Uterus (tissue), 2 donors: Measurements from ENCODE around the gene RABAC1.

Source experiments
- POLR2A ChIP-seq, 2 donors: fragments of 450-650 bp; IDR thresholded peaks; one replicate each; pipeline ENCODE4 v1.6.1; 2016; ENCODE audit warnings: antibody characterized with exemption in 2 of 2, mild to moderate bottlenecking in 1 of 2, moderate library complexity in 1 of 2
- TF ChIP-seq, protein P1 (sequence below), 4 experiments: fragments of 200-600 bp in 2 of 4; fragments of 450-650 bp in 2 of 4; sonication (generic) in 2 of 4; IDR thresholded peaks; one replicate each; pipeline ENCODE4 v1.5.1; 2016 to 2019; ENCODE audit warnings: antibody characterized with exemption in 4 of 4, mild to moderate bottlenecking in 2 of 4, moderate library complexity in 1 of 4

DNA sequence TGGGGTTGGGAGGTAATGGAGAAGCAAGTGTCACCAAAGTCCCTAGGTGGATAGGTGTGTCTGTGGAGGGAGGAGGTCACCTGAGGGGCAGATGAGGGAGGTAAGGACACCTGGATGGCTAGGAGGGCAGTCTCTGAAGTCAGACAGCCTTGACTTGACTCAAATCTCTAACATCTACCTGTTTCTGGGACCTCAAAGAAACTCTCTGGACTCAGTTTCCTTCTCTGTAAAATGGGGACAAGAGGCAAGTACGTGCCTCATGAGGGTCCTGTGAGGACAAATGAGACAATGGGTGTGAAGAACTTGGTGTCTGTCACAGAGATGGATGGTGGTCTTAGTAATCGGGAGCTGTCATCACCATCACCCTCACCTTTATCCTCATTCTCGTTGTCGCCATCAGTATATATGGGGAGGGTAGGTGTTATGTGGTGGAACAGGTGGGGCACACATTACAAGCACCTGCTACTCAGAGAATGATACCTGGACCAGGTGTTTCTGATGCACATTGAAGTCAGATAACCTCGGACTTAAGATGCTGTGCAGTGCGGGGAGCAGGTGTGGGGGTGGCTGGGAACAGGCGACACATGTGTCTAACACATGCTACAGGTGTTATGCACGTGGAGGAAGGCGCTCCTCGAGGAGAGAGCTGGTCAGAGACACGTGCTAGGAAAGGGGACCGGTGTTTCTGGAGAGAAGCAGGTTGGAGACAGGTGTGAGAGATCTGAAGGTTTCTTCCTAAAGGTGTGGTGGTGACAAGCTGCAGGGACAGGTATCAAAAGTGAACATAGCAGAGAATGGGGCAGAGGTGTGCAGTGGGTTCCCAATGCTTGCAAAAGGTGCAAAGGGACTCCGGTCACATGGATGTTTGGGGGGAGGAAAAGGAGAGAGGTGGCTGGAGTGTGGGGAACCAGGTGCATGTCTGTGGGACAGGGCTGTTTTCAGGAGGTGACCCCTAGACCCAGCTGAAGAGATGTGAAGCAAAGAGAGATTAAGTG, 34.7 kb downstream of the RABAC1 start:
- TF ChIP-seq, protein P1, sequence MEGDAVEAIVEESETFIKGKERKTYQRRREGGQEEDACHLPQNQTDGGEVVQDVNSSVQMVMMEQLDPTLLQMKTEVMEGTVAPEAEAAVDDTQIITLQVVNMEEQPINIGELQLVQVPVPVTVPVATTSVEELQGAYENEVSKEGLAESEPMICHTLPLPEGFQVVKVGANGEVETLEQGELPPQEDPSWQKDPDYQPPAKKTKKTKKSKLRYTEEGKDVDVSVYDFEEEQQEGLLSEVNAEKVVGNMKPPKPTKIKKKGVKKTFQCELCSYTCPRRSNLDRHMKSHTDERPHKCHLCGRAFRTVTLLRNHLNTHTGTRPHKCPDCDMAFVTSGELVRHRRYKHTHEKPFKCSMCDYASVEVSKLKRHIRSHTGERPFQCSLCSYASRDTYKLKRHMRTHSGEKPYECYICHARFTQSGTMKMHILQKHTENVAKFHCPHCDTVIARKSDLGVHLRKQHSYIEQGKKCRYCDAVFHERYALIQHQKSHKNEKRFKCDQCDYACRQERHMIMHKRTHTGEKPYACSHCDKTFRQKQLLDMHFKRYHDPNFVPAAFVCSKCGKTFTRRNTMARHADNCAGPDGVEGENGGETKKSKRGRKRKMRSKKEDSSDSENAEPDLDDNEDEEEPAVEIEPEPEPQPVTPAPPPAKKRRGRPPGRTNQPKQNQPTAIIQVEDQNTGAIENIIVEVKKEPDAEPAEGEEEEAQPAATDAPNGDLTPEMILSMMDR (IDR thresholded peaks at IDR 0.05): no peak
- TF ChIP-seq POLR2A (IDR thresholded peaks at IDR 0.05): no peak
